Omental fat pad (tissue), 4 donors: ENCODE results near the gene NUB1. TPM values are rescaled to one million over a fixed set of nuclear protein-coding genes. Genes with fewer than 3 reads are reported as not detected.
A peak's percentile ranks its signal among the peaks of the same experiment; 100 is the strongest.

ENCODE experiments used
- ATAC-seq: fragments of 150-250 bp; one replicate; pipeline ENCODE4 v1.9.1; 2016; ENCODE audit warnings: mild to moderate bottlenecking, moderate library complexity; ENCODE audit not compliant: low FRiP score
- DNase-seq: peaks from one replicate; pipeline ENCODE4 v3.0.0-alpha.2; 2019; ENCODE audit warnings: low spot score
- CTCF ChIP-seq, 3 donors: fragments of 450-650 bp; IDR thresholded peaks; one replicate each; pipeline ENCODE4 v1.5.1; 2016 to 2017; ENCODE audit warnings: antibody characterized with exemption in 3 of 3, mild to moderate bottlenecking in 3 of 3, moderate library complexity in 2 of 3
- total RNA-seq, 4 donors: library from RNA; depleted of rRNA; stranded (reverse); fragments of >200 nt; gene quantifications; one replicate each; pipeline ENCODE4 v1.1.0, GENCODE V29; 2016

NUB1 gene
- total RNA-seq, 4 donors from 2014 or later: 48.6 to 76.4 (median 56.0) TPM

GRCh38 chr7:151351027-151351426, 9.4 kb downstream of the NUB1 start:
- no peak for TF ChIP-seq CTCF (IDR thresholded peaks at IDR 0.05)
- ATAC-seq (no peak), DNase-seq (no peak)

- ATAC-seq: no peak
- no peak for DNase-seq
- no peak for TF ChIP-seq CTCF (IDR thresholded peaks at IDR 0.05)
Observed at GRCh38 chr7:151351967-151352366, 10.4 kb downstream of the NUB1 start.

GRCh38 chr7:151352512-151352911, 10.9 kb downstream of the NUB1 start:
- no peak for TF ChIP-seq CTCF (IDR thresholded peaks at IDR 0.05)
- ATAC-seq: no peak
- DNase-seq: no peak

- no peak for TF ChIP-seq CTCF (IDR thresholded peaks at IDR 0.05)
- no peak for ATAC-seq
Observed at GRCh38 chr7:151361193-151361959, 19.8 kb downstream of the NUB1 start.

GRCh38 chr7:151363182-151363581, 21.6 kb downstream of the NUB1 start:
- TF ChIP-seq CTCF (IDR thresholded peaks at IDR 0.05): no peak
- no peak for DNase-seq
- no peak for ATAC-seq

More at GRCh38 chr7:151361193-151361959, 19.8 kb downstream of the NUB1 start:
- DNase-seq: no peak

GRCh38 chr7:151366166-151366879, 24.7 kb downstream of the NUB1 start:
- no peak for ATAC-seq
- no peak for DNase-seq
- no peak for TF ChIP-seq CTCF (IDR thresholded peaks at IDR 0.05)

GRCh38 chr7:151366880-151367222, 25.2 kb downstream of the NUB1 start:
- TF ChIP-seq CTCF (IDR thresholded peaks at IDR 0.05): no peak
- DNase-seq (no peak), ATAC-seq (peak; percentile 63)
